ENCODE results near the gene RIMS4. TPM values are rescaled to one million over a fixed set of nuclear protein-coding genes. Genes with fewer than 3 reads are reported as not detected.

RIMS4 gene
- total and polyA plus RNA-seq, 2 of the 13 experiments (the other 11 are each of a cell fraction or from before 2014, with no cell fraction given), result 0.01 to 0.07 TPM

DNA sequence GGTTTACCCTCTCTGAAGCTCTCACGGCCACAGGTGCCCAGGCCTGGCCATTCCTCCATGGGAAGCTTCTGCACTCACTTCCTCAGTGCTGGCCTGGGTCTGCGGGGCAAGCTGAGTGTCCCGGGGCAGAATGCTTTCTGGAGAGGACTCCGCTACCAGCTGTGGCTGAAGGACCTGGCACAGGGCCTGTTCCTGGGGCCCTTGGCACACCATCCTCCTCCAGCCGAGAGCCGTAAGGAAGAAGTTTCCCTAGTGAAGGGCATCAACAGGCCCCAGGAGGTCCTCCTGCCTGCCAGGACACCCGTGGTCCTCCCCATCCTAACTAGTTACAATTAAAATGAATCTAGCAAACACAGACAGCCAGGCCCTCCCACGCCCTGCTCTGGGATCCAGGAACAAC is 78.7 kb downstream of the RIMS4 start:
- no peak overlapping the region for H3K9ac ChIP-seq (ENCODE audit: insufficient read depth, low read depth, low read length)
- H3K4me2 ChIP-seq (ENCODE audit: low read depth, low read length), result no peak overlapping the region
- intact Hi-C loops (cut with micrococcal nuclease; ENCODE audit: unreplicated experiment) (no loop called here), in situ Hi-C loops (cut with HindIII; ENCODE audit: extremely low pct_ligation_motif_present, low pct_unique_long_range_greater_than_20kb) (loop anchor here (5.0 kb wide), 1 partner anchor 44 kb away; no protein-coding TSS in a partner anchor)
- H4K20me1 ChIP-seq (ENCODE audit: insufficient read depth, low read length), result no peaks in the 10 kb centered on the region
- H3K36me3 ChIP-seq (replicated peaks in 1 of 2; ENCODE audit: control insufficient read depth in 1 of 2, insufficient read depth in 2 of 2, low read length in 2 of 2), result no peaks in the 10 kb centered on the region
- H3K9me3 ChIP-seq (ENCODE audit: low read length), result peaks cover 3% of the 10 kb centered on the region; the same call in 1 of the 2 replicates
- H2AFZ ChIP-seq (ENCODE audit: low read length), result no peak overlapping the region
- no peak overlapping the region for H3K4me3 ChIP-seq (replicated peaks in 1 of 3; ENCODE audit: insufficient read depth in 1 of 3, low read depth in 2 of 3, low read length in 3 of 3)
- peaks cover 9% of the 10 kb centered on the region for H3K4me1 ChIP-seq (ENCODE audit: insufficient read depth, low read length)
- no peak for TF ChIP-seq ZNF567 (CRISPR knock-in tag; IDR thresholded peaks at IDR 0.05; ENCODE audit: borderline replicate concordance)
- TF ChIP-seq RXRB (CRISPR knock-in tag; IDR thresholded peaks at IDR 0.05; ENCODE audit: borderline replicate concordance), result no peak
- peak; percentile 18; the same call in 1 of the 2 replicates for TF ChIP-seq ZNF768 (CRISPR knock-in tag; IDR thresholded peaks at IDR 0.05)
- 52% methylated on average over 8 of the region's 8 CpGs for WGBS (ENCODE audit: low lambda C conversion rate)
- ATAC-seq, result no peak
- ChIA-PET CTCF (ENCODE audit: low intra/inter-chr PET ratio, low total read pairs) (interaction anchor here (1.8 to 5.5 kb wide), 2 partner anchors 46 to 47 kb away, joined by 5 to 170 read pairs; no protein-coding TSS in a partner anchor), POLR2A (interaction anchor here (1.0 kb wide), 1 partner anchor 17 kb away, joined by 4 read pairs; the partner anchor contains the start of gene CCN5)
- BruUV-seq (replicated peaks), result no TSS peak
- no peak overlapping the region for H3K27ac ChIP-seq (ENCODE audit: extremely low read length, insufficient read depth, low read length)
- no peak for DNase-seq (ENCODE audit: low spot score)
- peaks cover 0 to 18% of the 10 kb centered on the region in 2 experiments; a peak in 1 of 5 replicates for H3K27me3 ChIP-seq (ENCODE audit: control insufficient read depth in 1 of 2, insufficient read depth in 2 of 2, low read length in 2 of 2)
- FAIRE-seq, result no peak
- no peaks in the 10 kb centered on the region for H3K79me2 ChIP-seq (ENCODE audit: insufficient read depth, low read length)

GRCh38 chr20:44730441-44730840 is 79.9 kb downstream of the RIMS4 start:
- intact Hi-C loops (cut with micrococcal nuclease; ENCODE audit: unreplicated experiment), result no loop called here
- whole genome bisulfite sequencing (ENCODE audit: low lambda C conversion rate), result 42% methylated on average over 2 of the region's 2 CpGs
- TF ChIP-seq BRCA1 (CRISPR knock-in tag; IDR thresholded peaks at IDR 0.05) (no peak), ZNF224 (CRISPR knock-in tag; IDR thresholded peaks at IDR 0.05) (no peak), MATR3 (CRISPR knock-in tag; IDR thresholded peaks at IDR 0.05) (no peak), ARID3A (IDR thresholded peaks at IDR 0.05; ENCODE audit: low read depth, low read length) (no peak), HINFP (CRISPR knock-in tag; IDR thresholded peaks at IDR 0.05; ENCODE audit: low read depth) (no peak), ZFP36L1 (CRISPR knock-in tag; IDR thresholded peaks at IDR 0.05) (no peak), TGIF2 (CRISPR knock-in tag; IDR thresholded peaks at IDR 0.05) (no peak), ZFYVE20 (CRISPR knock-in tag; IDR thresholded peaks at IDR 0.05; ENCODE audit: borderline replicate concordance, low read depth) (no peak), ZNF160 (CRISPR knock-in tag; IDR thresholded peaks at IDR 0.05) (no peak), TRIM24 (CRISPR knock-in tag; IDR thresholded peaks at IDR 0.05) (no peak), ZNF562 (CRISPR knock-in tag; IDR thresholded peaks at IDR 0.05; ENCODE audit: borderline replicate concordance) (no peak), GTF2F1 (IDR thresholded peaks at IDR 0.05; ENCODE audit: low read length) (no peak), ZNF839 (CRISPR knock-in tag; IDR thresholded peaks at IDR 0.05; ENCODE audit: borderline replicate concordance) (no peak)
- TF ChIP-seq, protein P1, sequence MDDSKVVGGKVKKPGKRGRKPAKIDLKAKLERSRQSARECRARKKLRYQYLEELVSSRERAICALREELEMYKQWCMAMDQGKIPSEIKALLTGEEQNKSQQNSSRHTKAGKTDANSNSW (CRISPR knock-in tag; IDR thresholded peaks at IDR 0.05; ENCODE audit: borderline replicate concordance), result no peak

More at GRCh38 chr20:44730441-44730840, 79.9 kb downstream of the RIMS4 start:
- in situ Hi-C loops (cut with HindIII; ENCODE audit: extremely low pct_ligation_motif_present, low pct_unique_long_range_greater_than_20kb), result loop anchor here (5.0 kb wide), 1 partner anchor 43 kb away; no protein-coding TSS in a partner anchor
- FAIRE-seq, result no peak
- no peaks in the 10 kb centered on the region for H3K79me2 ChIP-seq (ENCODE audit: insufficient read depth, low read length)
- CTCF ChIA-PET (ENCODE audit: low intra/inter-chr PET ratio, low total read pairs), result interaction anchor here (1.8 kb wide), 1 partner anchor 45 kb away, joined by 5 read pairs; no protein-coding TSS in a partner anchor
- BruUV-seq (replicated peaks), result no TSS peak
- H3K27me3 ChIP-seq (ENCODE audit: control insufficient read depth in 1 of 2, insufficient read depth in 2 of 2, low read length in 2 of 2), result peaks cover 0 to 24% of the 10 kb centered on the region in 2 experiments; a peak in 2 of 5 replicates
- H2AFZ ChIP-seq (ENCODE audit: low read length), result no peak overlapping the region
- no peak overlapping the region for H3K27ac ChIP-seq (ENCODE audit: extremely low read length, insufficient read depth, low read length)
- no peak for ATAC-seq
- H4K20me1 ChIP-seq (ENCODE audit: insufficient read depth, low read length), result no peaks in the 10 kb centered on the region
- H3K9me3 ChIP-seq (ENCODE audit: low read length), result no peaks in the 10 kb centered on the region
- no peaks in the 10 kb centered on the region for H3K36me3 ChIP-seq (replicated peaks in 1 of 2; ENCODE audit: control insufficient read depth in 1 of 2, insufficient read depth in 2 of 2, low read length in 2 of 2)
- POLR2A ChIA-PET, result no interaction called here
- H3K4me3 ChIP-seq (replicated peaks in 1 of 3; ENCODE audit: insufficient read depth in 1 of 3, low read depth in 2 of 3, low read length in 3 of 3), result no peak overlapping the region
- H3K9ac ChIP-seq (ENCODE audit: insufficient read depth, low read depth, low read length), result no peak overlapping the region
- H3K4me1 ChIP-seq (ENCODE audit: insufficient read depth, low read length), result peaks cover 1% of the 10 kb centered on the region; the same call in 1 of the 2 replicates
- no peak overlapping the region for H3K4me2 ChIP-seq (ENCODE audit: low read depth, low read length)
- no peak for DNase-seq (ENCODE audit: low spot score)
